Esophagus muscularis mucosa (tissue), 4 donors: ENCODE results near the gene MAD1L1.
"Not testable (repeated sequence)": the region's sequence is repeated elsewhere in the genome, so short reads cannot be mapped to it uniquely, and the experiment has no call there.

Source experiments
- EP300 ChIP-seq: sonication (generic); formaldehyde crosslinking; IDR thresholded peaks from one replicate; pipeline ENCODE4 v1.6.1; 2017; ENCODE audit warnings: antibody characterized with exemption
- POLR2AphosphoS5 ChIP-seq, 2 donors: sonication (generic); formaldehyde crosslinking; IDR thresholded peaks; one replicate each; pipeline ENCODE4 v1.6.1; 2017; ENCODE audit warnings: antibody characterized with exemption in 2 of 2
- TF ChIP-seq, protein P1 (sequence below), 3 experiments: fragments of 200-600 bp in 2 of 3; fragments of 450-650 bp in 1 of 3; sonication (generic) in 2 of 3; IDR thresholded peaks; one replicate each; pipeline ENCODE4 v1.5.1; 2017 to 2019; ENCODE audit warnings: antibody characterized with exemption in 3 of 3, mild to moderate bottlenecking in 2 of 3, moderate library complexity in 1 of 3

DNA sequence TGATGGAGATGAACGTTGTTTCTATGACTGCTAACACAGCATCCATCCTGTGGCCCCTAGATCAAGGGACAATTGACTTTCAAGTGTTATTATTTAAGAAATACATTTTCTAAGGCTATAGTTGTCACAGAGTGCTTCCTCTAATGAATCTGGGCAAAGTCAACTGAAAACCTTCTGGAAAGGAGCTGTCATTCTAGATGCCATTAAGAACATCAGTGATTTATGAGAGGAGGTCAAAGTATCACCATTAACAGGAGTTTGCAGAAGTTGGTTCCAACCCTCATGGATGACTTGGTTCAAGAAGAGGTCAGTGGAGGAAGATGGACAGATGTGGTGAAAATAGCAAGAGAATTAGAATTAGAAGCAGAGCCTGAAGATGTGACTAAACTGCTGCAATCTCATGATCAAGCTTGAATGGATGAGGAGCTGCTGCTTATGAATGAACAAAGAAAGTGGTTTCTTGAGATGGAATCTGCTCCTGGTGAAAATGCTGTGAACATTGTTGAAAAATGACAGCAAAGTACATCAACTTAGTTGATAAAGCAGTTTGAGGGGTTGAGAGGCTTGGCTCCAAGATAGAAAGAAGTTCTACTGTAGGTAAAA is 400.7 kb downstream of the MAD1L1 start:
- TF ChIP-seq EP300; POLR2AphosphoS5 (IDR thresholded peaks at IDR 0.05): not testable (repeated sequence)
- TF ChIP-seq, protein P1, sequence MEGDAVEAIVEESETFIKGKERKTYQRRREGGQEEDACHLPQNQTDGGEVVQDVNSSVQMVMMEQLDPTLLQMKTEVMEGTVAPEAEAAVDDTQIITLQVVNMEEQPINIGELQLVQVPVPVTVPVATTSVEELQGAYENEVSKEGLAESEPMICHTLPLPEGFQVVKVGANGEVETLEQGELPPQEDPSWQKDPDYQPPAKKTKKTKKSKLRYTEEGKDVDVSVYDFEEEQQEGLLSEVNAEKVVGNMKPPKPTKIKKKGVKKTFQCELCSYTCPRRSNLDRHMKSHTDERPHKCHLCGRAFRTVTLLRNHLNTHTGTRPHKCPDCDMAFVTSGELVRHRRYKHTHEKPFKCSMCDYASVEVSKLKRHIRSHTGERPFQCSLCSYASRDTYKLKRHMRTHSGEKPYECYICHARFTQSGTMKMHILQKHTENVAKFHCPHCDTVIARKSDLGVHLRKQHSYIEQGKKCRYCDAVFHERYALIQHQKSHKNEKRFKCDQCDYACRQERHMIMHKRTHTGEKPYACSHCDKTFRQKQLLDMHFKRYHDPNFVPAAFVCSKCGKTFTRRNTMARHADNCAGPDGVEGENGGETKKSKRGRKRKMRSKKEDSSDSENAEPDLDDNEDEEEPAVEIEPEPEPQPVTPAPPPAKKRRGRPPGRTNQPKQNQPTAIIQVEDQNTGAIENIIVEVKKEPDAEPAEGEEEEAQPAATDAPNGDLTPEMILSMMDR (IDR thresholded peaks at IDR 0.05): not testable (repeated sequence)
